GM18951 (cell line): Measurements from ENCODE around the gene MME.

Experiments
- POLR2A ChIP-seq: IDR thresholded peaks from 4 replicates; pipeline ENCODE4 v1.6.1; 2011; ENCODE audit warnings: mild to moderate bottlenecking; ENCODE audit not compliant: insufficient read length, insufficient read depth; ENCODE audit errors: extremely low read depth
- in situ Hi-C: fragments of 300-500 bp; cut with MboI; formaldehyde crosslinking; loops from one replicate; pipeline ENCODE4 v1.12.0; 2022; ENCODE audit warnings: low sequenced_read_pairs, mixed read lengths, inconsistent platforms; ENCODE audit not compliant: unreplicated experiment

The MME gene

GRCh38 chr3:155228676-155229075 is 148.6 kb downstream of the MME start:
- in situ Hi-C loops: no loop called here
- no peak for TF ChIP-seq POLR2A

GRCh38 chr3:155229086-155229485 is 149.0 kb downstream of the MME start:
- in situ Hi-C loops: no loop called here

GRCh38 chr3:155230382-155230781 is 150.3 kb downstream of the MME start:
- TF ChIP-seq POLR2A: no peak
- in situ Hi-C loops: no loop called here

More at GRCh38 chr3:155229086-155229485, 149.0 kb downstream of the MME start:
- TF ChIP-seq POLR2A: no peak

GRCh38 chr3:155231792-155232191 is 151.7 kb downstream of the MME start:
- no peak for TF ChIP-seq POLR2A

GRCh38 chr3:155232605-155233004 is 152.5 kb downstream of the MME start:
- in situ Hi-C loops: no loop called here
- TF ChIP-seq POLR2A: no peak

More at GRCh38 chr3:155231792-155232191, 151.7 kb downstream of the MME start:
- in situ Hi-C loops: no loop called here

- in situ Hi-C loops: no loop called here
- TF ChIP-seq POLR2A: no peak
These were observed 153.1 kb downstream of the MME start for GRCh38 chr3:155233213-155233612.
